Endothelial cell (in vitro differentiated cells): ENCODE results near the gene RDH16. TPM values are rescaled to one million over a fixed set of nuclear protein-coding genes. Genes with fewer than 3 reads are reported as not detected.

Experiments
- DNase-seq: peaks from one replicate; pipeline ENCODE4 v3.0.0; 2021; ENCODE audit warnings: low spot score
- H3K27ac Mint-ChIP-seq: one replicate; pipeline ENCODE4 v1.8.0; 2021; ENCODE audit warnings: mixed read lengths, inconsistent platforms; ENCODE audit not compliant: unreplicated experiment
- H3K27me3 Mint-ChIP-seq: one replicate; pipeline ENCODE4 v1.8.0; 2021; ENCODE audit warnings: mild to moderate bottlenecking, moderate library complexity, mixed read lengths, inconsistent platforms; ENCODE audit not compliant: unreplicated experiment
- H3K36me3 Mint-ChIP-seq: one replicate; pipeline ENCODE4 v1.8.0; 2021; ENCODE audit warnings: mild to moderate bottlenecking, low read depth, mixed read lengths, inconsistent platforms; ENCODE audit not compliant: unreplicated experiment
- H3K4me1 Mint-ChIP-seq: one replicate; pipeline ENCODE4 v1.8.0; 2021; ENCODE audit warnings: mild to moderate bottlenecking, mixed read lengths, inconsistent platforms; ENCODE audit not compliant: unreplicated experiment
- H3K4me3 Mint-ChIP-seq: one replicate; pipeline ENCODE4 v1.8.0; 2021; ENCODE audit warnings: mild to moderate bottlenecking, mixed read lengths, inconsistent platforms; ENCODE audit not compliant: unreplicated experiment
- H3K9me3 Mint-ChIP-seq: one replicate; pipeline ENCODE4 v1.8.0; 2021; ENCODE audit warnings: mixed read lengths, inconsistent platforms; ENCODE audit not compliant: unreplicated experiment
- CTCF ChIP-seq: fragments of 200-600 bp; sonication (generic); IDR thresholded peaks from one replicate; pipeline ENCODE4 v1.5.0; 2021; ENCODE audit warnings: antibody characterized with exemption; ENCODE audit not compliant: unreplicated experiment
- total RNA-seq: library from RNA; stranded (reverse); fragmentation: NEBNext Ultra II Directional; extraction: Animal tissue kit (Norgen Biotek cat#: 25700); gene quantifications from one replicate; pipeline ENCODE4 v1.2.1, GENCODE V29; 2021; ENCODE audit not compliant: unreplicated experiment

The RDH16 gene
- total RNA-seq, 1 donor from 2014 or later = 0.82 TPM

GRCh38 chr12:56932867-56933266 is 24.5 kb downstream of the RDH16 start:
- H3K4me1 Mint-ChIP-seq = peaks cover 29% of the 10 kb centered on the region
- DNase-seq = no peak
- peak overlapping the region; percentile 72 for H3K27ac Mint-ChIP-seq
- H3K36me3 Mint-ChIP-seq = peaks cover 2% of the 10 kb centered on the region
- H3K27me3 Mint-ChIP-seq = peaks cover 9% of the 10 kb centered on the region
- no peaks in the 10 kb centered on the region for H3K9me3 Mint-ChIP-seq
- TF ChIP-seq CTCF = no peak
- no peak overlapping the region for H3K4me3 Mint-ChIP-seq

- peaks cover 8% of the 10 kb centered on the region for H3K27me3 Mint-ChIP-seq
- TF ChIP-seq CTCF = no peak
- DNase-seq = no peak
- no peak overlapping the region for H3K27ac Mint-ChIP-seq
- no peak overlapping the region for H3K4me3 Mint-ChIP-seq
- peaks cover 2% of the 10 kb centered on the region for H3K36me3 Mint-ChIP-seq
- H3K4me1 Mint-ChIP-seq = peaks cover 29% of the 10 kb centered on the region
- no peaks in the 10 kb centered on the region for H3K9me3 Mint-ChIP-seq
Measured at GRCh38 chr12:56932146-56932545, 25.3 kb downstream of the RDH16 start.

GRCh38 chr12:56931474-56931978 is 25.9 kb downstream of the RDH16 start:
- peaks cover 2% of the 10 kb centered on the region for H3K36me3 Mint-ChIP-seq
- peaks cover 6% of the 10 kb centered on the region for H3K27me3 Mint-ChIP-seq
- H3K9me3 Mint-ChIP-seq = no peaks in the 10 kb centered on the region
- TF ChIP-seq CTCF = no peak
- no peak overlapping the region for H3K4me3 Mint-ChIP-seq
- no peak overlapping the region for H3K27ac Mint-ChIP-seq
- peaks cover 29% of the 10 kb centered on the region for H3K4me1 Mint-ChIP-seq
- DNase-seq = no peak

DNA sequence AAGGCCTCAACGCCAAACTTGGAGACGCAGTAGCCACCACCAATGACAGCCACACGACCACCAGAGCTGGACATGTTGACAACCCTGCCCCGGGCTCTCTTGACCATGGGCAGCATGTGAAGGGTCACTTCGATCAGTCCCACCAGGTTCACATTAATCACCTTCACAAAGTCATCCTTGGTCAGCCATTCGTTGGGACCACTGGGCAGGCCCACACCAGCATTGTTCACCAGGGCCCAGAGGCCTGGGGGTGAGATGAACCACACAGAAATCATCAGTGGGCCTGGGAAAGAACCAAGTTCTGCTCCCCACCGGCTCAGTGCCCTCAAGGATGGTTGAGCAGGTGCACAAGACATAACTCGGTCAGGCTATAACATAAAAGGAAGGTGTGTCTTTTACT is 27.2 kb downstream of the RDH16 start:
- H3K27ac Mint-ChIP-seq = no peak overlapping the region
- no peaks in the 10 kb centered on the region for H3K9me3 Mint-ChIP-seq
- peaks cover 6% of the 10 kb centered on the region for H3K27me3 Mint-ChIP-seq
- H3K4me3 Mint-ChIP-seq = no peak overlapping the region
- no peak for DNase-seq
- H3K36me3 Mint-ChIP-seq = peaks cover 2% of the 10 kb centered on the region
- H3K4me1 Mint-ChIP-seq = peaks cover 29% of the 10 kb centered on the region
- no peak for TF ChIP-seq CTCF

DNA sequence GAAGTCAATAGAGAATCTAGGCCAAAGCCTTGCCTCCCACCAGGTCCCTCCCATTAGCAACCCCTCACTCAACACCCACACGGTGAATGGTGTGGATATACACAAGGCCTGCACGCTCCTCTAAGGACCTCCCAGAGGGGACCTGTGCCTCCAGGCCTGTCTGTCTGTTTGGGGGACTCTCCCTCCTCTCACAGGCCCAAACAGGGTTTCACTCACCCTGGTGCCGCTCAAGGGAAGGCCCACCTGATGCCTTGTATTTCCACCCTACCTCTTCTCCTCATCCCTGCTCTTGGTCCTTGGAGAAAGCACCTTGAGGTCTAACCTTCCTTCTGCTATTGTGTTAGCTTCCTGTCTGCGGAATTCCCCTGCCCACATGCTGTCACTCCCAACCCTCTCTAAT is 27.6 kb downstream of the RDH16 start:
- H3K4me3 Mint-ChIP-seq = no peak overlapping the region
- peaks cover 6% of the 10 kb centered on the region for H3K27me3 Mint-ChIP-seq
- no peak for TF ChIP-seq CTCF
- no peaks in the 10 kb centered on the region for H3K9me3 Mint-ChIP-seq
- DNase-seq = no peak
- H3K36me3 Mint-ChIP-seq = peaks cover 2% of the 10 kb centered on the region
- peaks cover 29% of the 10 kb centered on the region for H3K4me1 Mint-ChIP-seq
- H3K27ac Mint-ChIP-seq = no peak overlapping the region
